Regular cardiac myocyte (primary cell): ENCODE results near the gene FGF19. TPM values are rescaled to one million over a fixed set of nuclear protein-coding genes. Genes with fewer than 3 reads are reported as not detected.

Experiments used
- total RNA-seq: library from RNA; depleted of rRNA; stranded (reverse); fragments of >200 nt; gene quantifications from 2 replicates; pipeline ENCODE4 v1.2.3, GENCODE V29; 2014

Gene FGF19, protein sequence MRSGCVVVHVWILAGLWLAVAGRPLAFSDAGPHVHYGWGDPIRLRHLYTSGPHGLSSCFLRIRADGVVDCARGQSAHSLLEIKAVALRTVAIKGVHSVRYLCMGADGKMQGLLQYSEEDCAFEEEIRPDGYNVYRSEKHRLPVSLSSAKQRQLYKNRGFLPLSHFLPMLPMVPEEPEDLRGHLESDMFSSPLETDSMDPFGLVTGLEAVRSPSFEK
- total RNA-seq, result not detected in 2 replicates

GRCh38 chr11:69703768-69704507 is at the start of gene FGF19:
FGF19 (minus strand) TSS chr11:69704022; CDS start chr11:69703876, 146 bp downstream.

DNA sequence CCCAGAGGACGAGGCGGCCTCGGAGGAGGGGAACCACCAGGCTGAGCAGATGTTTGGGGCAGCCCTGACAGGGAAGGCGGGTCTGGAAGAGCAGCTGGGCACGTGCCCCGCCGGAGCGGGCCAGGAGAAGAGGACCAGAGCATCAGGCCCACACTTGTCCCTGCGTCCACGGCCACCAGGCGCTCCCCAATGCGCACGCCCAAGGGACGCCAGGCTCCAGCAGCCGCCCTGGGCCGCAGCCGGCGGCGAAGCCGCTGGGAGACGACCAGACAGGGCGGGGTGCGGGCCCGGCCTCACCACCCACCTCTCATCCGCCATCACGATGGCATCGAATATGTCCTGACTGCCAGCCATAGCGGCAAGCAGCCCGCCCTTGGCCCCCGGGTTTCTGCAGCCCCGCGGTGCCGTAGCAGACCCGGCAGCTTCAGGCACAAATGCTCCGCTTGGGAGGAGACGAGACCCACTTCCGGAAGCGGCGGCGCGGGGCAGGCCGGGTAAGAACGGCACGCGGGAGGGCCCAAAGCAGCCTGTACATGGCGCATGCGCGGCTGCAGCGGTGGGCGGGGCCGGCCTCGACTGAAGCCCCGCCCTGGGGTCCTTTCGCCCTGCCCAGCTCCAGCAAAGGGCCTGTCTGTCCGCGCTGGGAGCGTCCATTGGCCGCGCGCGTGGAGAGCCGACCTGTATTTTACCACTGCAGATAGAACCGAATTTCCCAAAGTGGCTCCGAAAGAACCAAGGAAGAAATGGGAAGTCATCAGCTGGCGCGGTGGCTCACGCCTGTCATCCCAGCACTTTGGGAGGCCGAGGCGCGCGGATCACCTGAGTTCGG is 28.7 kb downstream of the FGF19 start, which contains the start of gene LTO1:
LTO1 (minus strand) TSS at position 468 of the 829 bp plus-strand sequence; CDS start at position 354, 114 bp downstream.

Other genes with a start within 250 kb of the FGF19 start
- gene LINC01488, start 222.4 kb downstream of the FGF19 start, total RNA-seq, result under 0.01 TPM in 1 of 2 replicates, not detected in the other
- 1,108 and 1,397 TPM in 2 replicates for gene CCND1, start 62.9 kb downstream of the FGF19 start, total RNA-seq
- gene LTO1, start 28.7 kb downstream of the FGF19 start, total RNA-seq, result 15.5 and 20.3 TPM in 2 replicates
- gene FGF4, start 71.3 kb upstream of the FGF19 start, total RNA-seq, result not detected in 2 replicates
- gene FGF3, start 115.4 kb upstream of the FGF19 start, total RNA-seq, result not detected in 2 replicates